ENCODE data around the gene JAK1.

- TF ChIP-seq CTCF (IDR thresholded peaks at IDR 0.05) (no peak), POLR2A (IDR thresholded peaks at IDR 0.05) (no peak)
These were observed 10.0 kb upstream of the JAK1 start for GRCh38 chr1:64976361-64976760.
